Esophagus squamous epithelium (tissue), 4 donors: ENCODE data around the gene DGCR6.
"Not testable (repeated sequence)": the region's sequence is repeated elsewhere in the genome, so short reads cannot be mapped to it uniquely, and the experiment has no call there.

Source experiments
- POLR2A ChIP-seq, 4 donors: fragments of 450-650 bp; IDR thresholded peaks; one replicate each; pipeline ENCODE4 v1.6.1; 2017; ENCODE audit warnings: antibody characterized with exemption in 4 of 4, mild to moderate bottlenecking in 4 of 4, moderate library complexity in 3 of 4
- TF ChIP-seq, protein P1 (sequence below), 6 experiments: fragments of 450-650 bp in 4 of 6; fragments of 200-600 bp in 2 of 6; sonication (generic) in 2 of 6; IDR thresholded peaks; one replicate each; pipeline ENCODE4 v1.5.1; 2016 to 2019; ENCODE audit warnings: antibody characterized with exemption in 6 of 6, mild to moderate bottlenecking in 4 of 6, moderate library complexity in 4 of 6

DNA sequence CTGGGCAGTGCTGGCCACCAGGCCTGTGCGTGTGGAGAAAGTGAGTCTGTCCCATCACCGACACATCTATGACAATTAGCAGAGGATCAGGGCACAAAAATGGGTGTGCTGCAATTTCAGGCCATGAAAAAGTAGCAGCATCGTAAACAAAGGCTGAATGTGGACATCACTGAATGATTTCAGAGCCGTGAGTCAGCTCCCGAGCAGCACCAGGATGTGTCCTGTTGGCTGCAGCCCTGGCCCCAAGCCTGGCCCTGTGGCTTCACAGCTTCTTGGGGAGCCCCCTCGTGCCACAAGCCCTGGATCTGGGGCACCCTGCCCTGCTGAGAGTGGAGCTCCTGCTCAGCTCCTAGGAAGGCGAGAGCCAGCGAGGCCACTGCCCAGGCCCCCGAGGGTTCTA, 9.4 kb downstream of the DGCR6 start:
- TF ChIP-seq, protein P1, sequence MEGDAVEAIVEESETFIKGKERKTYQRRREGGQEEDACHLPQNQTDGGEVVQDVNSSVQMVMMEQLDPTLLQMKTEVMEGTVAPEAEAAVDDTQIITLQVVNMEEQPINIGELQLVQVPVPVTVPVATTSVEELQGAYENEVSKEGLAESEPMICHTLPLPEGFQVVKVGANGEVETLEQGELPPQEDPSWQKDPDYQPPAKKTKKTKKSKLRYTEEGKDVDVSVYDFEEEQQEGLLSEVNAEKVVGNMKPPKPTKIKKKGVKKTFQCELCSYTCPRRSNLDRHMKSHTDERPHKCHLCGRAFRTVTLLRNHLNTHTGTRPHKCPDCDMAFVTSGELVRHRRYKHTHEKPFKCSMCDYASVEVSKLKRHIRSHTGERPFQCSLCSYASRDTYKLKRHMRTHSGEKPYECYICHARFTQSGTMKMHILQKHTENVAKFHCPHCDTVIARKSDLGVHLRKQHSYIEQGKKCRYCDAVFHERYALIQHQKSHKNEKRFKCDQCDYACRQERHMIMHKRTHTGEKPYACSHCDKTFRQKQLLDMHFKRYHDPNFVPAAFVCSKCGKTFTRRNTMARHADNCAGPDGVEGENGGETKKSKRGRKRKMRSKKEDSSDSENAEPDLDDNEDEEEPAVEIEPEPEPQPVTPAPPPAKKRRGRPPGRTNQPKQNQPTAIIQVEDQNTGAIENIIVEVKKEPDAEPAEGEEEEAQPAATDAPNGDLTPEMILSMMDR (IDR thresholded peaks at IDR 0.05): not testable (repeated sequence)
- TF ChIP-seq POLR2A (IDR thresholded peaks at IDR 0.05): not testable (repeated sequence)
